Ishikawa (cell line): Measurements from ENCODE around the gene PLEK.

Experiments used
- CEBPB ChIP-seq: IDR thresholded peaks from 2 replicates; pipeline ENCODE4 v1.6.1; 2012
- CREB1 ChIP-seq: IDR thresholded peaks from 2 replicates; pipeline ENCODE4 v1.6.1; 2012; ENCODE audit warnings: low read depth
- EP300 ChIP-seq: IDR thresholded peaks from 2 replicates; pipeline ENCODE4 v1.6.1; 2012; ENCODE audit warnings: borderline replicate concordance
- FOXM1 ChIP-seq: IDR thresholded peaks from 2 replicates; pipeline ENCODE4 v1.6.1; 2012; ENCODE audit warnings: low read depth, borderline replicate concordance
- NFIC ChIP-seq: IDR thresholded peaks from 2 replicates; pipeline ENCODE4 v1.6.1; 2012
- RAD21 ChIP-seq: IDR thresholded peaks from 2 replicates; pipeline ENCODE4 v1.6.1; 2012; ENCODE audit warnings: low read depth
- TCF12 ChIP-seq: IDR thresholded peaks from 2 replicates; pipeline ENCODE4 v1.6.1; 2012; ENCODE audit warnings: low read depth
- TEAD4 ChIP-seq: IDR thresholded peaks from 2 replicates; pipeline ENCODE4 v1.6.1; 2012
- YY1 ChIP-seq: IDR thresholded peaks from 2 replicates; pipeline ENCODE4 v1.6.1; 2012; ENCODE audit warnings: low read depth
- ZBTB7A ChIP-seq: IDR thresholded peaks from 2 replicates; pipeline ENCODE4 v1.6.1; 2012; ENCODE audit warnings: low read depth
- TF ChIP-seq, protein P1 (sequence below): IDR thresholded peaks from 2 replicates; pipeline ENCODE4 v1.6.1; 2012
- TF ChIP-seq, protein P2 (sequence below): IDR thresholded peaks from 2 replicates; pipeline ENCODE4 v1.6.1; 2012; ENCODE audit warnings: low read depth, mild to moderate bottlenecking
- TF ChIP-seq, protein P3 (sequence below): IDR thresholded peaks from 2 replicates; pipeline ENCODE4 v1.6.1; 2012

DNA sequence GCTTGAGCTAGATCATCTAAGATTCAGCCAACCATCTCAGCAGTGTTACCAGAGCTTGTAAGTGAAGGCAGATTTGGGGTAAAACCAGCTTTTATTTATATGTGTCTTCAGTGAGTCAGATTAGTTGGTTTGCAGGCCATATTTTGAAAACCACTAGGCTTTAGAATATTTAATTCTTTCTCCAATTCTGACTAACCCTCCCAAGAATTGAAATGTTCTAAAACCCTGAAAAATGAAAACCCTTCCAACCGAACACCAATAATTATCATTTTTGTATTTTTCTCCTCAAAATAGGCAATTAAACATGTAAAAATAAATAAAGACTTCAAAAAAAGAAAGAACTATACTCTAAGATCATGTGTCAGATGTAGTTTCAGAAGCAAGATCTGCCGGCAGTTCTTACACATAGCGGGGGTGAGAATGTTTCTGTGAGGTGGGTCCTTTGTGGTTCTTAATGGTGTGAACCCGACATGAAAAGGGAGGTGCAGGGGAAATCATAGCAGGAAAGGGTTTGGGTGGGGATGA lies 14.2 kb downstream of the PLEK start:
- no peak for TF ChIP-seq TCF12
- no peak for TF ChIP-seq CEBPB
- TF ChIP-seq CREB1: no peak
- no peak for TF ChIP-seq NFIC
- TF ChIP-seq RAD21: no peak
- TF ChIP-seq, protein P1, sequence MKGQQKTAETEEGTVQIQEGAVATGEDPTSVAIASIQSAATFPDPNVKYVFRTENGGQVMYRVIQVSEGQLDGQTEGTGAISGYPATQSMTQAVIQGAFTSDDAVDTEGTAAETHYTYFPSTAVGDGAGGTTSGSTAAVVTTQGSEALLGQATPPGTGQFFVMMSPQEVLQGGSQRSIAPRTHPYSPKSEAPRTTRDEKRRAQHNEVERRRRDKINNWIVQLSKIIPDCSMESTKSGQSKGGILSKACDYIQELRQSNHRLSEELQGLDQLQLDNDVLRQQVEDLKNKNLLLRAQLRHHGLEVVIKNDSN: no peak
- TF ChIP-seq TEAD4: no peak
- TF ChIP-seq, protein P2, sequence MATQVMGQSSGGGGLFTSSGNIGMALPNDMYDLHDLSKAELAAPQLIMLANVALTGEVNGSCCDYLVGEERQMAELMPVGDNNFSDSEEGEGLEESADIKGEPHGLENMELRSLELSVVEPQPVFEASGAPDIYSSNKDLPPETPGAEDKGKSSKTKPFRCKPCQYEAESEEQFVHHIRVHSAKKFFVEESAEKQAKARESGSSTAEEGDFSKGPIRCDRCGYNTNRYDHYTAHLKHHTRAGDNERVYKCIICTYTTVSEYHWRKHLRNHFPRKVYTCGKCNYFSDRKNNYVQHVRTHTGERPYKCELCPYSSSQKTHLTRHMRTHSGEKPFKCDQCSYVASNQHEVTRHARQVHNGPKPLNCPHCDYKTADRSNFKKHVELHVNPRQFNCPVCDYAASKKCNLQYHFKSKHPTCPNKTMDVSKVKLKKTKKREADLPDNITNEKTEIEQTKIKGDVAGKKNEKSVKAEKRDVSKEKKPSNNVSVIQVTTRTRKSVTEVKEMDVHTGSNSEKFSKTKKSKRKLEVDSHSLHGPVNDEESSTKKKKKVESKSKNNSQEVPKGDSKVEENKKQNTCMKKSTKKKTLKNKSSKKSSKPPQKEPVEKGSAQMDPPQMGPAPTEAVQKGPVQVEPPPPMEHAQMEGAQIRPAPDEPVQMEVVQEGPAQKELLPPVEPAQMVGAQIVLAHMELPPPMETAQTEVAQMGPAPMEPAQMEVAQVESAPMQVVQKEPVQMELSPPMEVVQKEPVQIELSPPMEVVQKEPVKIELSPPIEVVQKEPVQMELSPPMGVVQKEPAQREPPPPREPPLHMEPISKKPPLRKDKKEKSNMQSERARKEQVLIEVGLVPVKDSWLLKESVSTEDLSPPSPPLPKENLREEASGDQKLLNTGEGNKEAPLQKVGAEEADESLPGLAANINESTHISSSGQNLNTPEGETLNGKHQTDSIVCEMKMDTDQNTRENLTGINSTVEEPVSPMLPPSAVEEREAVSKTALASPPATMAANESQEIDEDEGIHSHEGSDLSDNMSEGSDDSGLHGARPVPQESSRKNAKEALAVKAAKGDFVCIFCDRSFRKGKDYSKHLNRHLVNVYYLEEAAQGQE: no peak
- no peak for TF ChIP-seq ZBTB7A
- no peak for TF ChIP-seq YY1
- TF ChIP-seq EP300: no peak
- TF ChIP-seq, protein P3, sequence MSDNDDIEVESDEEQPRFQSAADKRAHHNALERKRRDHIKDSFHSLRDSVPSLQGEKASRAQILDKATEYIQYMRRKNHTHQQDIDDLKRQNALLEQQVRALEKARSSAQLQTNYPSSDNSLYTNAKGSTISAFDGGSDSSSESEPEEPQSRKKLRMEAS: no peak
- TF ChIP-seq FOXM1: no peak
